ENCODE measurements around the gene ZDHHC14. TPM values are rescaled to one million over a fixed set of nuclear protein-coding genes. Genes with fewer than 3 reads are reported as not detected.

Gene ZDHHC14
- total and polyA plus RNA-seq, 2 of the 8 experiments (the other 6 are each of a cell fraction or from before 2014, with no cell fraction given): 2.9 to 5.3 TPM

DNA sequence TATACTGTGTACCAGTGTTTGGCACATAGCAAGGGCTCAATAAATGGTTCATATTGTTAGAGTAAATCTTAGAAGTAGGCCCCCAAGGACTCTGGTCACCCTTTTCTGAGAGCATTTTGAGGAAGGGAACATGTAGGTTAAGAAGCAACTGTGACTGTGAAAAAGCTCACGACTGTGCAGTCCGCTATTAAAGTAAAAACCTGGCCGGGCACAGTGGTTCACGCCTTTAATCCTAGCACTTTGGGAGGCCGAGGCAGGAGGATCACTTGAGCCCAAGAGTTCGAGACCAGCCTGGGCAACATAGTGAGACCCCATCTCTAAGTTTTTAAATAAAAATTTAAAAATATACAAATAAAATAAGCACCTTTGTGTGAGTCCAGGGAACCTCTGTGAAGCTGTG lies 5.0 kb downstream of the ZDHHC14 start (continued):
- TF ChIP-seq PHF8 (conservative IDR thresholded peaks at IDR 0.05; ENCODE audit: low read depth, low read length) (no peak), JUN (IDR thresholded peaks at IDR 0.05; ENCODE audit: low read depth, low read length) (no peak)
- TF ChIP-seq, protein P1, sequence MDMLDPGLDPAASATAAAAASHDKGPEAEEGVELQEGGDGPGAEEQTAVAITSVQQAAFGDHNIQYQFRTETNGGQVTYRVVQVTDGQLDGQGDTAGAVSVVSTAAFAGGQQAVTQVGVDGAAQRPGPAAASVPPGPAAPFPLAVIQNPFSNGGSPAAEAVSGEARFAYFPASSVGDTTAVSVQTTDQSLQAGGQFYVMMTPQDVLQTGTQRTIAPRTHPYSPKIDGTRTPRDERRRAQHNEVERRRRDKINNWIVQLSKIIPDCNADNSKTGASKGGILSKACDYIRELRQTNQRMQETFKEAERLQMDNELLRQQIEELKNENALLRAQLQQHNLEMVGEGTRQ (IDR thresholded peaks at IDR 0.05; ENCODE audit: low read length): no peak
